SK-N-SH treated with all-trans-retinoic acid at 6 μM for 48 hours (cell line): Measurements from ENCODE around the gene TBCK.

ENCODE experiments used
- ATAC-seq: fragments of 200-7000 bp; cut with Tn5 transposase; 3 replicates; pipeline ENCODE4 v1.9.1; 2020; ENCODE audit warnings: mild to moderate bottlenecking, moderate library complexity
- ARNTL ChIP-seq: fragments of 450-650 bp; formaldehyde crosslinking; IDR thresholded peaks from 2 replicates; pipeline ENCODE4 v1.5.0; 2020; ENCODE audit warnings: low read depth, mild to moderate bottlenecking, moderate library complexity, borderline replicate concordance
- BACH2 ChIP-seq: fragments of 250-450 bp; sonication (Bioruptor Pico); IDR thresholded peaks from 2 replicates; pipeline ENCODE4 v1.9.0; 2021; ENCODE audit warnings: mild to moderate bottlenecking, borderline replicate concordance
- CREB5 ChIP-seq: fragments of 250-450 bp; sonication (Bioruptor Pico); IDR thresholded peaks from 2 replicates; pipeline ENCODE4 v1.5.1; 2020; ENCODE audit warnings: low read depth, mild to moderate bottlenecking, moderate library complexity
- CSDC2 ChIP-seq: fragments of 250-450 bp; sonication (Bioruptor Pico); IDR thresholded peaks from 2 replicates; pipeline ENCODE4 v1.5.0; 2020; ENCODE audit warnings: mild to moderate bottlenecking, moderate library complexity
- ESRRG ChIP-seq: fragments of 250-450 bp; sonication (Bioruptor Pico); IDR thresholded peaks from 2 replicates; pipeline ENCODE4 v1.6.1; 2021; ENCODE audit warnings: mild to moderate bottlenecking
- GLIS3 ChIP-seq: fragments of 250-450 bp; sonication (Bioruptor Pico); IDR thresholded peaks from 2 replicates; pipeline ENCODE4 v1.5.0; 2020; ENCODE audit warnings: mild to moderate bottlenecking, moderate library complexity
- ISL1 ChIP-seq: fragments of 250-450 bp; sonication (Bioruptor Pico); IDR thresholded peaks from 2 replicates; pipeline ENCODE4 v2.1.2; 2022; ENCODE audit warnings: mild to moderate bottlenecking, moderate library complexity
- OSR1 ChIP-seq: fragments of 250-450 bp; sonication (Bioruptor Pico); IDR thresholded peaks from 2 replicates; pipeline ENCODE4 v1.8.0; 2022; ENCODE audit warnings: moderate library complexity, mild to moderate bottlenecking, inconsistent platforms
- PATZ1 ChIP-seq: fragments of 250-450 bp; sonication (Bioruptor Pico); IDR thresholded peaks from 2 replicates; pipeline ENCODE4 v1.8.0; 2020; ENCODE audit warnings: mild to moderate bottlenecking, moderate library complexity, borderline replicate concordance
- POU6F1 ChIP-seq: fragments of 250-450 bp; sonication (Bioruptor Pico); IDR thresholded peaks from 2 replicates; pipeline ENCODE4 v1.8.0; 2021; ENCODE audit warnings: low read depth, mild to moderate bottlenecking, moderate library complexity, borderline replicate concordance
- RARB ChIP-seq: fragments of 250-450 bp; sonication (Bioruptor Pico); IDR thresholded peaks from 2 replicates; pipeline ENCODE4 v1.8.0; 2021; ENCODE audit warnings: mild to moderate bottlenecking, moderate library complexity
- SNAI2 ChIP-seq: fragments of 250-450 bp; sonication (Bioruptor Pico); IDR thresholded peaks from 2 replicates; pipeline ENCODE4 v1.5.0; 2020; ENCODE audit warnings: mild to moderate bottlenecking, moderate library complexity
- TCF4 ChIP-seq: fragments of 250-450 bp; sonication (Bioruptor Pico); IDR thresholded peaks from 2 replicates; pipeline ENCODE4 v1.8.0; 2021; ENCODE audit warnings: mild to moderate bottlenecking, moderate library complexity, borderline replicate concordance
- TOX ChIP-seq: fragments of 250-450 bp; sonication (Bioruptor Pico); IDR thresholded peaks from 2 replicates; pipeline ENCODE4 v1.8.0; 2021; ENCODE audit warnings: mild to moderate bottlenecking, moderate library complexity, borderline replicate concordance
- ZC3H10 ChIP-seq: fragments of 250-450 bp; sonication (Bioruptor Pico); IDR thresholded peaks from 2 replicates; pipeline ENCODE4 v1.5.1; 2021; ENCODE audit warnings: mild to moderate bottlenecking, moderate library complexity
- ZFP3 ChIP-seq: fragments of 250-450 bp; sonication (Bioruptor Pico); IDR thresholded peaks from 2 replicates; pipeline ENCODE4 v1.5.0; 2020; ENCODE audit warnings: mild to moderate bottlenecking, moderate library complexity
- ZFP30 ChIP-seq: fragments of 450-650 bp; formaldehyde crosslinking; IDR thresholded peaks from 2 replicates; pipeline ENCODE4 v1.5.0; 2022; ENCODE audit warnings: mild to moderate bottlenecking, moderate library complexity
- ZNF565 ChIP-seq: fragments of 450-650 bp; formaldehyde crosslinking; conservative IDR thresholded peaks from 2 replicates; pipeline ENCODE4 v1.5.0; 2020; ENCODE audit warnings: low read depth, mild to moderate bottlenecking, moderate library complexity
- ZNF70 ChIP-seq: fragments of 450-650 bp; formaldehyde crosslinking; IDR thresholded peaks from 2 replicates; pipeline ENCODE4 v1.5.0; 2020; ENCODE audit warnings: mild to moderate bottlenecking, moderate library complexity
- TF ChIP-seq, protein P1 (sequence below): fragments of 250-450 bp; sonication (Bioruptor Pico); IDR thresholded peaks from 2 replicates; pipeline ENCODE4 v1.5.1; 2021; ENCODE audit warnings: mild to moderate bottlenecking, moderate library complexity
- TF ChIP-seq, protein P2 (sequence below): fragments of 250-450 bp; sonication (Bioruptor Pico); IDR thresholded peaks from 2 replicates; pipeline ENCODE4 v1.5.0; 2020; ENCODE audit warnings: mild to moderate bottlenecking, moderate library complexity

TBCK gene

GRCh38 chr4:106034220-106034619 lies 281.8 kb downstream of the TBCK start:
- 0 out of 2 replicates have a peak, but pooled peaks have one; percentile 16 for TF ChIP-seq ZC3H10 (CRISPR knock-in tag)
- TF ChIP-seq SNAI2 (CRISPR knock-in tag): 0 out of 2 replicates have a peak, but pooled peaks have one; percentile 43
- peak; percentile 95 for TF ChIP-seq ISL1 (CRISPR knock-in tag)
- TF ChIP-seq TCF4 (CRISPR knock-in tag): no peak
- no peak for TF ChIP-seq ZNF565
- TF ChIP-seq CREB5 (CRISPR knock-in tag): peak; percentile 85
- TF ChIP-seq, all 23 proteins: peak for 4
- ATAC-seq: peak; percentile 77

- TF ChIP-seq ISL1 (CRISPR knock-in tag) (peak; percentile 17; the same call in 1 of the 2 replicates), ARNTL (CRISPR knock-in tag) (no peak)
- ATAC-seq: peak; percentile 24; the same call in 2 of the 3 replicates
Measured at GRCh38 chr4:106033469-106033868, 282.5 kb downstream of the TBCK start.

DNA sequence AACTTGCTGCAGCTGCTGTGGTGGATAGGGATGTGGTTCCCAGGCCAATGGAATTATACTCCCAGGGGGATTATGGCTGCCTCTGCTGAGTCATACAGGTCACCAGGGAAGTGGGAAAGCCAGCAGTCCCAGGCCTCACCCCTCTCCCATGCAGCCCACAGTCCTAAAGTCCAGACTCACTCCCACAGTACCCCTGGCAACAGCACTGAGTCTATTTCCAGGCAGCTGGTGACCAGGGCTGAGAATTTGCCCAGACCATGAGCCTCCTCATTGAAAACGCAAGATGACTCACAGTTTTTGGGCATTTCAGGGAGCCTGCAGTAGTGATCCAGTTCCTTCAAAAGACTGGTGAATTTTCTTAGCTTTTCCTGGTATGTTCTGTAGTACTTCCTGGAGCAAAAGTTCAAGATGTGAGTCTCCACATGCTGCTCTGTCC lies 283.1 kb downstream of the TBCK start:
- ATAC-seq: peak; percentile 39
- TF ChIP-seq TOX (no peak), ZNF70 (no peak), GLIS3 (CRISPR knock-in tag) (no peak), SNAI2 (CRISPR knock-in tag) (no peak), OSR1 (CRISPR knock-in tag) (no peak), ISL1 (CRISPR knock-in tag) (no peak), CSDC2 (no peak), ZFP3 (CRISPR knock-in tag) (no peak), PATZ1 (CRISPR knock-in tag) (no peak), BACH2 (CRISPR knock-in tag) (no peak), ZNF565 (no peak), ZFP30 (CRISPR knock-in tag) (no peak), CREB5 (CRISPR knock-in tag) (no peak)
- TF ChIP-seq, protein P1, sequence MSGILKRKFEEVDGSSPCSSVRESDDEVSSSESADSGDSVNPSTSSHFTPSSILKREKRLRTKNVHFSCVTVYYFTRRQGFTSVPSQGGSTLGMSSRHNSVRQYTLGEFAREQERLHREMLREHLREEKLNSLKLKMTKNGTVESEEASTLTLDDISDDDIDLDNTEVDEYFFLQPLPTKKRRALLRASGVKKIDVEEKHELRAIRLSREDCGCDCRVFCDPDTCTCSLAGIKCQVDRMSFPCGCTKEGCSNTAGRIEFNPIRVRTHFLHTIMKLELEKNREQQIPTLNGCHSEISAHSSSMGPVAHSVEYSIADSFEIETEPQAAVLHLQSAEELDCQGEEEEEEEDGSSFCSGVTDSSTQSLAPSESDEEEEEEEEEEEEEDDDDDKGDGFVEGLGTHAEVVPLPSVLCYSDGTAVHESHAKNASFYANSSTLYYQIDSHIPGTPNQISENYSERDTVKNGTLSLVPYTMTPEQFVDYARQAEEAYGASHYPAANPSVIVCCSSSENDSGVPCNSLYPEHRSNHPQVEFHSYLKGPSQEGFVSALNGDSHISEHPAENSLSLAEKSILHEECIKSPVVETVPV (CRISPR knock-in tag): no peak

- ATAC-seq: no peak
- no peak for TF ChIP-seq RARB (CRISPR knock-in tag)
- TF ChIP-seq, protein P2, sequence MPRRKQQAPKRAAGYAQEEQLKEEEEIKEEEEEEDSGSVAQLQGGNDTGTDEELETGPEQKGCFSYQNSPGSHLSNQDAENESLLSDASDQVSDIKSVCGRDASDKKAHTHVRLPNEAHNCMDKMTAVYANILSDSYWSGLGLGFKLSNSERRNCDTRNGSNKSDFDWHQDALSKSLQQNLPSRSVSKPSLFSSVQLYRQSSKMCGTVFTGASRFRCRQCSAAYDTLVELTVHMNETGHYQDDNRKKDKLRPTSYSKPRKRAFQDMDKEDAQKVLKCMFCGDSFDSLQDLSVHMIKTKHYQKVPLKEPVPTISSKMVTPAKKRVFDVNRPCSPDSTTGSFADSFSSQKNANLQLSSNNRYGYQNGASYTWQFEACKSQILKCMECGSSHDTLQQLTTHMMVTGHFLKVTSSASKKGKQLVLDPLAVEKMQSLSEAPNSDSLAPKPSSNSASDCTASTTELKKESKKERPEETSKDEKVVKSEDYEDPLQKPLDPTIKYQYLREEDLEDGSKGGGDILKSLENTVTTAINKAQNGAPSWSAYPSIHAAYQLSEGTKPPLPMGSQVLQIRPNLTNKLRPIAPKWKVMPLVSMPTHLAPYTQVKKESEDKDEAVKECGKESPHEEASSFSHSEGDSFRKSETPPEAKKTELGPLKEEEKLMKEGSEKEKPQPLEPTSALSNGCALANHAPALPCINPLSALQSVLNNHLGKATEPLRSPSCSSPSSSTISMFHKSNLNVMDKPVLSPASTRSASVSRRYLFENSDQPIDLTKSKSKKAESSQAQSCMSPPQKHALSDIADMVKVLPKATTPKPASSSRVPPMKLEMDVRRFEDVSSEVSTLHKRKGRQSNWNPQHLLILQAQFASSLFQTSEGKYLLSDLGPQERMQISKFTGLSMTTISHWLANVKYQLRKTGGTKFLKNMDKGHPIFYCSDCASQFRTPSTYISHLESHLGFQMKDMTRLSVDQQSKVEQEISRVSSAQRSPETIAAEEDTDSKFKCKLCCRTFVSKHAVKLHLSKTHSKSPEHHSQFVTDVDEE: no peak
- TF ChIP-seq POU6F1: no peak
- TF ChIP-seq ZNF565: no peak
- no peak for TF ChIP-seq BACH2 (CRISPR knock-in tag)
- TF ChIP-seq ZC3H10 (CRISPR knock-in tag): no peak
- no peak for TF ChIP-seq OSR1 (CRISPR knock-in tag)
- no peak for TF ChIP-seq ISL1 (CRISPR knock-in tag)
- TF ChIP-seq ESRRG (CRISPR knock-in tag): no peak
- TF ChIP-seq TCF4 (CRISPR knock-in tag): no peak
- TF ChIP-seq, protein P1 (CRISPR knock-in tag): no peak
- TF ChIP-seq ZFP30 (CRISPR knock-in tag): no peak
- TF ChIP-seq, all 23 proteins: peak for 0
Measured at GRCh38 chr4:106022454-106022853, 293.6 kb downstream of the TBCK start.
